ENCODE measurements around the gene TMTC1.

- TF ChIP-seq CTCF (IDR thresholded peaks at IDR 0.05; ENCODE audit: low read depth, low read length), result no peak
- TF ChIP-seq EZH2phosphoT487 (IDR thresholded peaks at IDR 0.05; ENCODE audit: low read depth), result no peak
Measured at GRCh38 chr12:29638528-29638927, 145.2 kb downstream of the TMTC1 start.

All from OCI-LY3 (cell line).